HG02571 (cell line): ENCODE results near the gene ISG20.
"Not testable (repeated sequence)": the region's sequence is repeated elsewhere in the genome, so short reads cannot be mapped to it uniquely, and the experiment has no call there.

Experiments used
- ATAC-seq: cut with Tn5 transposase; IDR thresholded peaks from one replicate; pipeline ENCODE4 v1.9.1; 2021; ENCODE audit warnings: mild to moderate bottlenecking, moderate library complexity; ENCODE audit not compliant: unreplicated experiment

ISG20 gene

DNA sequence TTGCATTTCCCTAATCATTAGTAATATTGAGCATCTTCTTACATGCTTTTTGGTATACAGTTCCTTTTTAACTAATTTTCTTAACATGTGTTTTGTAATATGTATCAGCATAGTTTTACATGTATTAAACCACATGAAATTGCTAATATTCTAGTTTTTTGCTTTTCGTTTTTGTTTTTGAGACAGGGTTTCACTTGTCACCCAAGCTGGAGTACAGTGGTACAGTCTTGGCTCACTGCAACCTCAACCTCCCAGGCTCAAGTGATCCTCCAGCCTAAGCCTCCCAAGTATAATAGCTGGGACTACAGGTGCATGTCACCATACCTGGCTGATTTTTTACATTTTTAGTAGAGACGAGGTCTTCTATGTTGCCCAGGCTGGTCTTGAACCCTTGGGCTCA is 4.4 kb upstream of the ISG20 start:
- ATAC-seq = no peak

- peak; percentile 23 for ATAC-seq
Observed at GRCh38 chr15:88635318-88635717, 3.5 kb upstream of the ISG20 start.

DNA sequence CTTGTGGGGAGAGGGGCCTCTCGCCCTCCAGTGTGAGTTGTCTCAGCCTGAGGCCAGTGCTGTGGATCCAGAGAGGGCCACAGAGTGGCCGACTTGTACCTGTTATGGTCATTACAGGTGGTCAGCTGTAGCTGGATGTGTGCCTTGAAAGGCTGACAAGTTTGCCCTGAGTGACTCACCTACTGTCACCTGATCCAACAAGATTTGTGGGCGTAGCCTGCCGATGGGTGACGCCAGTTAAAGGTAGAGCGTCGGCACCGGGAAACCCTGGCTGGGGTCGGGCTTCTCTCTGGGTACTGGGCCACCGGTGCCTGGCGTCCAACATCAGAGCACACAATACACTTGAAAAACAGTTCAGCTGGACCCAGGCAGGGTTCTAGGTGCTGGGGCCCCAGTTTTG is 2.8 kb upstream of the ISG20 start:
- no peak for ATAC-seq

DNA sequence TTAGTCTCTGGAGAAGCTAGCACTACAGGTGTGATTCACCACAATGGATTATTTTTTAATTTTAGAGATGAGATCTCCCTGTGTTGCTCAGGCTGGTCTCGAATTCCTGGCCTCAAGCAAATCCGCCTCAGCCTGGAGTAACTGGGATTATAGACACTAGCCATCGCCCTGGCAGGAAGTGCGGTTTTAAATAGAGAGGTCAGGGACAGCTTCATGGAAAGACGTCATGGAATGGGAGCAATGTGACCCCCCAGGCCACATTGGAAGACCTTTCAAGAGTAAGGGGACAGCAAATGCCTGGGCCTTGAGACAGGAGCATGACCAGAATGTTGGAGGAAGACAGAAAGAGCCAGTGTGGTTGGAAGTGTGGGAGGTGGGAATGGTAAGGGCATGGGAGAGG is 2.2 kb upstream of the ISG20 start:
- no peak for ATAC-seq

DNA sequence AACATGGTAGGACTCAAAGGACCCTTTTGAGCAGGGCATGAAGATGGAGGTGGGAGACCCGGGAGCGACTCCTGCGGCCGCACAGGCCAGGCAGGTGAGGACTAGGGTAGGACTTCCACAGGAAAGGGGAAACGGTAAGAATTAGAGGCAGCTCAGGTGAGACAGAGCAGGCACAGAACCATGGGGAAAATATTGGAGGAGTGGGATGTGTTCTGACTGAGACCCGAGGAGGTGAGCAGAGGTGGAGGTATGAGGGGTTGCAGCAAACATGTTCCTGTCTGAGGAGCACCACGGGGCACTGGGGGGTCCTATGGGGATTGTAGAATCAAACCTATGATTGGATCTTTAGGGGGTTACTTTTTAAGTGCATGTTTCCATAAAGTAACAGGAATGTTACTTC is 1.4 kb upstream of the ISG20 start:
- ATAC-seq = no peak

DNA sequence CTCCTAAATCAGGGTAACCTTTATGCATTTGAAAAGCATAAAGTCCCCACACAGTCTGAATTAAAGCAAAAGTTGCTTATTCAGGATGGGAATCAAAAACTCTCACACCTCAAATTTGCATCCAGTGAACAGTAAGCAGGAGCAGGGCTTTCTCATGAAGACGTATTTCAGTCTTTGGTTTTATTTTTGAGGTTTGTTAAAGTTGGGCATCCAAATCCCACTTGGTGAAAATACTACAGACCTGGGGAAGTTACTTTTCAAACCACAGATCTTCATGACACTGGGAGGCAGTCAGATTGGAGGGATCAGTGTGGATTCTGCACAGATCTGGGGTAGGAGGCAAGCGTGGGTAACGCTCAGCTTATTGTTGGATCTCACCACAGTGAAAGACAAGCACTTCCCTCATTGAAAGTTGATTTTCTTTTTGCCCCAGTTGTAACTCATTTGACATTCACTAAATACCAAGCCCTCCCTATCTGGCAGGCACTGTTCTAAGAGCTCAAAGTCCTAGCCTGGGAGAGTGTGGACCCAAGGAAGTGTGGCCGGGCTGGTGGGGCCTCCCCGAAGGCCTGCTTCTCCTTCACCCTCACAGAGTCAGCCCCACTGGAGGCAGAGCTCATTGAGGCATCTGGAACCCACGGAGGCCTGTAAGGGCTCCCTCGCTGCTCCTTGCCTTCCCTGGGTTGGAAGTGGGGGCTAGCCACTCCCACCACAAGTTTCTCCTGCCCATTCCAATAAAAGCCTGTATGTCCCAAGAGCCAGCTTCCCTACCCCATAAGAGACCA is 783 bp upstream of the ISG20 start:
- ATAC-seq = no peak

GRCh38 chr15:88641959-88642452 is 3.2 kb downstream of the ISG20 start:
- ATAC-seq = no peak

GRCh38 chr15:88642514-88642913 is 3.7 kb downstream of the ISG20 start:
- not testable (repeated sequence) for ATAC-seq

- no peak for ATAC-seq
Observed at GRCh38 chr15:88644741-88645140, 5.9 kb downstream of the ISG20 start.

GRCh38 chr15:88645171-88646087 is 6.6 kb downstream of the ISG20 start:
- ATAC-seq = no peak

DNA sequence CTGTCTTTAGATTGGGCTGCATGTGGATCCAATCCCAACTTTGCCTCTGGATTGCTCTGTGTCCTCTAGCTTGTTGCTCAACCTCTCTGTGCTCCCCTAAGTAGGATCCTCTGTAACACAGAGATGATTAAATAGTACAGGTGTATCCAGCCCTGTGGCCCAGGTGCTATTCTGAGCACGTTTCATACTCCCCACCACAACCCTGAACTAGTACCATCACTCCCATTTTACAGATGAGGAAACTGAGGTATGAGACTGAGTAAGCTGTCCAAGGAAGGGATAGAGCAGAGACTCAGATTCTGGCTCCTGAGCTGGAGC is 7.2 kb downstream of the ISG20 start:
- ATAC-seq = no peak

DNA sequence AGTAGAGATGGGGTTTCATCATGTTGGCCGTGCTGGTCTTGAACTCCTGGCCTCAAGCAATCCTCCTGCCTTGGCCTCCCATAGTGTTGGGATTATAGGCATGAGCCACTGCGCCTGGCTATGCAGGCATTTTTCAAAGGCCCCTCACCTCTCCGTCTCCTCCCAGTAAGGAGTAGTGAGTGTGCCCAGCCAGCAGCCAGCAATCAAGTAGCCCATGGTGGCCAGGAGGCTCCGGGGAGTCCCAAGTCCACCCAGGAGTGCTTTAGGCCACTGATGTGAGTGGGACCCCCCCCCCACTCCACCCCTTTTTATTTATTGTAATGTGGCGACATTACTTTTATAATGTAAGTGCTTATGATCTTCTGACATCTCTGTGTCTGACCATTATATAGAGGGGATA is 8.1 kb downstream of the ISG20 start:
- no peak for ATAC-seq

- no peak for ATAC-seq
Observed at GRCh38 chr15:88647351-88648105, 8.7 kb downstream of the ISG20 start.

GRCh38 chr15:88648357-88649214 is 9.8 kb downstream of the ISG20 start:
- ATAC-seq = no peak

- ATAC-seq = peak; percentile 54
Observed at GRCh38 chr15:88649286-88649733, 10.5 kb downstream of the ISG20 start.

GRCh38 chr15:88649753-88650551 is 11.1 kb downstream of the ISG20 start:
- ATAC-seq = peak; percentile 7

DNA sequence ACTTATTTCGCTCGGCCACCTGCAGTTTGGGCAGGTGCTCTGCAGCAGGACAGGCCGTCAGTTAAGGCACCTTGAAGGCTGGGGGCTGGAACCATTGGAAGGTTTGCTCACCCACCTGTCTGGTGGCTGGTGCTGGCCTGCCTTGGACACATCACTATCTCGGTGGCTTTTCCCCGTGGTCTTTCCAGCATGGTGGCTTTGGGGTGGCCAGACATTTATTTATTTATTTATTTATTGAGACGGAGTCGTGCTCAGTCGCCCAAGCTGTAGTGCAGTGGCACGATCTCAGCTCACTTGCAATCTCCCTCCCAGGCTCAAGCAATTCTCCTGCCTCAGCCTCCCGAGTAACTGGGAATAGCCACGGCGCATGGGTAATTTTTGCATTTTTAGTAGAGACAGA is 11.7 kb downstream of the ISG20 start:
- no peak for ATAC-seq

DNA sequence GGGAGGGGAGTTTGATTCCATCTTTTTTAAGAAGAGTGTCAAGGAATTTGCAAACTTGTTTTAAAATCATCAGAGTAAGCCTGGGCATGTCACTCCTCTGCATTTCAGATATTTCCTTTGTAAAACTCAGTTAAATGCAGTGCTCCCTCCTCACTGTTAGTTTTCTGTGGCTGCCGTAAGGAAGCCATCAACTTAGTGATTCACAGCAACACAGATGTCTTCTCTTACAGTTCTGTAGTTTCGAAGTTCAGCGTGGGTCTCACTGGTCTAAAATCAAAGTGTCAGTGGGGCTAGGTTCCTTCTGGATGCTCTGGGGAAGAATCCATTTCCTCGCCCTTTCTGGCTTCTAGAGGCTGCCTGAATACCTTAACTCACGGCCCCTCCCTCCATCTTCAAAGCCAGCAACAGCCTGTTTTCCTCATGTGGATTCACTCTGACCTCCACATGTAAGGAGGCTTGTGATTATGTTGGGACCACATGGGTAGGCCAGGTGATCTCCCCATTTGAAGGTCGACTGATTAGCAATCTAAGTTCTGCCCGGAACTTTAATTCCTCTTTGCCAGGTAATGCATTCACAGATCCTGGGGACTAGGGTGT is 12.4 kb downstream of the ISG20 start:
- ATAC-seq = no peak

DNA sequence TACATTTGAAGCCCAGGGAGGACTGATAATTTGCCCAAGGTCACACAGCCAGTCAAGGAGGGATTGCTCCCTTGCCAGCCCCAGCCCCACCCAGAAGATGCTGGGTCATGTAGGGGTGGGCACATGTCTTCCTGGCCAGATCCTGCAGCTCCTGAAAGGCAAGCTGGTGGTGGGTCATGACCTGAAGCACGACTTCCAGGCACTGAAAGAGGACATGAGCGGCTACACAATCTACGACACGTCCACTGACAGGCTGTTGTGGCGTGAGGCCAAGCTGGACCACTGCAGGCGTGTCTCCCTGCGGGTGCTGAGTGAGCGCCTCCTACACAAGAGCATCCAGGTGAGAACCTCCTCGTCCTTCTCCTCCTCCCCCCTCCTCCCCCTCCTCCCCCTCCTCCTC is 13.2 kb downstream of the ISG20 start:
- no peak for ATAC-seq
